Activated CD4-positive, alpha-beta memory T cell treated with anti-CD3 and anti-CD28 coated beads for 36 hours (primary cell): ENCODE results near the gene NPM3. TPM values are rescaled to one million over a fixed set of nuclear protein-coding genes. Genes with fewer than 3 reads are reported as not detected.

Experiments
- CTCF ChIA-PET: fragments of 350-600 bp; sonication (Branson Sonifier 250); formaldehyde crosslinking; loops from one replicate; lab custom pipeline; 2021; ENCODE audit warnings: antibody characterized with exemption, inconsistent platforms; lab: Charles Lee
- POLR2A ChIA-PET: fragments of 350-600 bp; sonication (Branson Sonifier 250); formaldehyde crosslinking; loops from one replicate; lab custom pipeline; 2021; ENCODE audit warnings: antibody characterized with exemption; lab: Charles Lee
- DNase-seq: peaks from one replicate; pipeline ENCODE4 v3.0.0-alpha.2; 2020
- H3K27ac Mint-ChIP-seq: one replicate; pipeline ENCODE4 v1.8.0; 2021; ENCODE audit warnings: mixed read lengths
- H3K27me3 Mint-ChIP-seq: one replicate; pipeline ENCODE4 v1.8.0; 2021; ENCODE audit warnings: mixed read lengths
- H3K36me3 Mint-ChIP-seq: one replicate; pipeline ENCODE4 v1.8.0; 2021; ENCODE audit warnings: mixed read lengths
- H3K4me1 Mint-ChIP-seq: one replicate; pipeline ENCODE4 v1.8.0; 2021; ENCODE audit warnings: low read depth, mixed read lengths
- H3K4me3 Mint-ChIP-seq: one replicate; pipeline ENCODE4 v1.8.0; 2021; ENCODE audit warnings: mild to moderate bottlenecking, mixed read lengths
- H3K9me3 Mint-ChIP-seq: one replicate; pipeline ENCODE4 v1.8.0; 2021; ENCODE audit warnings: mixed read lengths
- intact Hi-C: fragments of 100-400 bp; cut with micrococcal nuclease; formaldehyde crosslinking; loops from one replicate; pipeline ENCODE4 v1.15.1; 2023
- total RNA-seq, 2 experiments: library from RNA; stranded (reverse); gene quantifications; one replicate each; pipeline ENCODE4 v1.2.3, GENCODE V29; 2021

Gene NPM3
- total RNA-seq, 2 experiments from 2014 or later = 168 to 172 TPM

- Mint-ChIP-seq H3K36me3 (no peaks in the 10 kb centered on the region), H3K4me1 (peaks cover 10% of the 10 kb centered on the region), H3K4me3 (no peak overlapping the region), H3K9me3 (no peaks in the 10 kb centered on the region), H3K27me3 (no peaks in the 10 kb centered on the region), H3K27ac (no peak overlapping the region)
- DNase-seq = no peak
- intact Hi-C loops = no loop called here
- ChIA-PET CTCF (interaction anchor here (0.6 to 1.4 kb wide), 4 partner anchors 11 to 610 kb away, joined by 3 to 4 read pairs (median 3); no protein-coding TSS in a partner anchor), POLR2A (no interaction called here)
Observed at GRCh38 chr10:101824736-101825135, 41.5 kb upstream of the NPM3 start.

- Mint-ChIP-seq H3K4me1 (peaks cover 32% of the 10 kb centered on the region), H3K27ac (peak overlapping the region; percentile 97), H3K9me3 (no peaks in the 10 kb centered on the region), H3K27me3 (no peaks in the 10 kb centered on the region), H3K36me3 (peaks cover 12% of the 10 kb centered on the region), H3K4me3 (peak overlapping the region; percentile 97)
- DNase-seq = no peak
- CTCF ChIA-PET = interaction anchor here (0.9 to 10.7 kb wide), 10 partner anchors 8 to 248 kb away, joined by 3 to 80 read pairs (median 5); partner anchors contain the start of genes KCNIP2 and NPM3
- intact Hi-C loops = loop anchor here (1.0 to 10.0 kb wide), 8 partner anchors 12 to 826 kb away; partner anchors contain the start of genes ACTR1A, FBXW4, NOLC1 and NPM3
- POLR2A ChIA-PET = interaction anchor here (0.6 to 2.9 kb wide), 17 partner anchors 9 to 895 kb away, joined by 3 to 40 read pairs (median 7); partner anchors contain the start of genes ARL3, ARMH3, NOLC1 and NPM3
Observed at GRCh38 chr10:101818872-101819633, 35.8 kb upstream of the NPM3 start.

- Mint-ChIP-seq H3K4me1 (peaks cover 39% of the 10 kb centered on the region), H3K4me3 (peak within 1 kb of the TSS; percentile 97), H3K9me3 (no peaks in the 10 kb centered on the region), H3K27ac (peak within 1 kb of the TSS; percentile 97), H3K27me3 (no peaks in the 10 kb centered on the region), H3K36me3 (peaks cover 12% of the 10 kb centered on the region)
- DNase-seq = peak; percentile 99
- ChIA-PET CTCF (interaction anchor here (1.3 to 10.7 kb wide), 9 partner anchors 9 to 249 kb away, joined by 3 to 80 read pairs (median 5); partner anchors contain the start of genes KCNIP2 and NPM3), POLR2A (interaction anchor here (0.6 to 2.9 kb wide), 20 partner anchors 10 to 1445 kb away, joined by 3 to 40 read pairs (median 4); partner anchors contain the start of genes ARL3, ARMH3, NOLC1 and NPM3)
- intact Hi-C loops = loop anchor here (2.0 to 10.0 kb wide), 7 partner anchors 35 to 827 kb away; partner anchors contain the start of genes ACTR1A, FBXW4, NOLC1 and NPM3
Observed at GRCh38 chr10:101818119-101818871, 35.0 kb upstream of the NPM3 start, which contains the start of gene OGA. Gene OGA (minus strand): TSS chr10:101818444. CDS start chr10:101818022, 422 bp downstream.

- peak; percentile 63 for DNase-seq
- H3K36me3 Mint-ChIP-seq = peaks cover 20% of the 10 kb centered on the region
- peaks cover 46% of the 10 kb centered on the region for H3K4me1 Mint-ChIP-seq
Observed at GRCh38 chr10:101817337-101818118, 34.3 kb upstream of the NPM3 start.

GRCh38 chr10:101816913-101817336 lies 33.7 kb upstream of the NPM3 start:
- Mint-ChIP-seq H3K4me1 (peaks cover 48% of the 10 kb centered on the region), H3K27ac (peak overlapping the region; percentile 97), H3K4me3 (peak overlapping the region; percentile 97), H3K9me3 (no peaks in the 10 kb centered on the region), H3K27me3 (no peaks in the 10 kb centered on the region), H3K36me3 (peaks cover 21% of the 10 kb centered on the region)
- ChIA-PET POLR2A (interaction anchor here (0.6 to 2.5 kb wide), 4 partner anchors 14 to 1444 kb away, joined by 3 to 8 read pairs (median 4); no protein-coding TSS in a partner anchor), CTCF (interaction anchor here (0.8 to 10.7 kb wide), 6 partner anchors 20 to 192 kb away, joined by 3 to 80 read pairs (median 4); partner anchors contain the start of genes KCNIP2 and NPM3)
- intact Hi-C loops = loop anchor here (1.0 to 10.0 kb wide), 3 partner anchors 23 to 828 kb away; partner anchors contain the start of genes ACTR1A, SUFU and TRIM8
- DNase-seq = no peak

More at GRCh38 chr10:101817337-101818118, 34.3 kb upstream of the NPM3 start:
- peak overlapping the region; percentile 97 for H3K27ac Mint-ChIP-seq
- H3K9me3 Mint-ChIP-seq = no peaks in the 10 kb centered on the region
- POLR2A ChIA-PET = interaction anchor here (0.6 to 2.9 kb wide), 16 partner anchors 11 to 1444 kb away, joined by 3 to 40 read pairs (median 8); partner anchors contain the start of genes ARL3, ARMH3, NOLC1 and NPM3
- CTCF ChIA-PET = interaction anchor here (0.8 to 10.7 kb wide), 11 partner anchors 15 to 249 kb away, joined by 3 to 80 read pairs (median 5); partner anchors contain the start of genes KCNIP2 and NPM3
- no peaks in the 10 kb centered on the region for H3K27me3 Mint-ChIP-seq
- intact Hi-C loops = loop anchor here (1.0 to 10.0 kb wide), 8 partner anchors 23 to 827 kb away; partner anchors contain the start of genes ACTR1A, FBXW4, NOLC1 and NPM3
- peak overlapping the region; percentile 97 for H3K4me3 Mint-ChIP-seq

GRCh38 chr10:101816376-101816775 lies 33.1 kb upstream of the NPM3 start:
- Mint-ChIP-seq H3K36me3 (peaks cover 22% of the 10 kb centered on the region), H3K27me3 (no peaks in the 10 kb centered on the region), H3K4me1 (peaks cover 46% of the 10 kb centered on the region), H3K4me3 (peak overlapping the region; percentile 97), H3K9me3 (no peaks in the 10 kb centered on the region), H3K27ac (peak overlapping the region; percentile 97)
- ChIA-PET POLR2A (interaction anchor here (1.2 to 1.6 kb wide), 2 partner anchors 13 to 123 kb away, joined by 4 to 6 read pairs; no protein-coding TSS in a partner anchor), CTCF (interaction anchor here (0.8 to 10.7 kb wide), 5 partner anchors 25 to 193 kb away, joined by 3 to 80 read pairs (median 5); partner anchors contain the start of genes KCNIP2 and NPM3)
- intact Hi-C loops = loop anchor here (5.0 to 10.0 kb wide), 2 partner anchors 686 to 828 kb away; partner anchors contain the start of genes ACTR1A, SUFU and TRIM8
- no peak for DNase-seq

- H3K4me1 Mint-ChIP-seq = peaks cover 46% of the 10 kb centered on the region
- ChIA-PET POLR2A (interaction anchor here (0.7 to 1.6 kb wide), 5 partner anchors 25 to 904 kb away, joined by 3 to 8 read pairs (median 4); no protein-coding TSS in a partner anchor), CTCF (interaction anchor here (2.0 to 10.7 kb wide), 3 partner anchors 27 to 195 kb away, joined by 7 to 80 read pairs (median 15); partner anchors contain the start of gene KCNIP2)
- peak overlapping the region; percentile 97 for H3K4me3 Mint-ChIP-seq
- peak overlapping the region; percentile 88 for H3K27ac Mint-ChIP-seq
- intact Hi-C loops = loop anchor here (5.0 to 10.0 kb wide), 2 partner anchors 688 to 830 kb away; partner anchors contain the start of genes ACTR1A, SUFU and TRIM8
- H3K36me3 Mint-ChIP-seq = peaks cover 31% of the 10 kb centered on the region
- H3K27me3 Mint-ChIP-seq = no peaks in the 10 kb centered on the region
- no peaks in the 10 kb centered on the region for H3K9me3 Mint-ChIP-seq
- no peak for DNase-seq
Observed at GRCh38 chr10:101814466-101815071, 31.3 kb upstream of the NPM3 start.

- Mint-ChIP-seq H3K4me3 (no peak overlapping the region), H3K27me3 (no peaks in the 10 kb centered on the region), H3K36me3 (peaks cover 35% of the 10 kb centered on the region), H3K9me3 (no peaks in the 10 kb centered on the region), H3K27ac (no peak overlapping the region), H3K4me1 (peaks cover 43% of the 10 kb centered on the region)
- POLR2A ChIA-PET = no interaction called here
- CTCF ChIA-PET = interaction anchor here (1.0 to 10.7 kb wide), 3 partner anchors 23 to 31 kb away, joined by 3 to 80 read pairs (median 15); partner anchors contain the start of gene KCNIP2
- intact Hi-C loops = loop anchor here (10.0 kb wide), 1 partner anchor 832 kb away; the partner anchor contains the start of gene TRIM8
- no peak for DNase-seq
Observed at GRCh38 chr10:101812606-101813005, 29.4 kb upstream of the NPM3 start.

- Mint-ChIP-seq H3K4me1 (peaks cover 26% of the 10 kb centered on the region), H3K4me3 (no peak overlapping the region), H3K27ac (peak overlapping the region; percentile 36), H3K9me3 (no peaks in the 10 kb centered on the region), H3K27me3 (no peaks in the 10 kb centered on the region), H3K36me3 (peaks cover 37% of the 10 kb centered on the region)
- ChIA-PET POLR2A (no interaction called here), CTCF (no interaction called here)
- DNase-seq = no peak
- intact Hi-C loops = no loop called here
Observed at GRCh38 chr10:101807158-101807557, 23.9 kb upstream of the NPM3 start.
